ENCODE results near the gene FHOD3.
"Not testable (repeated sequence)": the region's sequence is repeated elsewhere in the genome, so short reads cannot be mapped to it uniquely, and the experiment has no call there.

FHOD3 gene

GRCh38 chr18:36527740-36528455 lies 230.4 kb downstream of the FHOD3 start:
- no peak for DNase-seq

GRCh38 chr18:36529747-36530146 lies 232.2 kb downstream of the FHOD3 start:
- DNase-seq, result no peak

DNA sequence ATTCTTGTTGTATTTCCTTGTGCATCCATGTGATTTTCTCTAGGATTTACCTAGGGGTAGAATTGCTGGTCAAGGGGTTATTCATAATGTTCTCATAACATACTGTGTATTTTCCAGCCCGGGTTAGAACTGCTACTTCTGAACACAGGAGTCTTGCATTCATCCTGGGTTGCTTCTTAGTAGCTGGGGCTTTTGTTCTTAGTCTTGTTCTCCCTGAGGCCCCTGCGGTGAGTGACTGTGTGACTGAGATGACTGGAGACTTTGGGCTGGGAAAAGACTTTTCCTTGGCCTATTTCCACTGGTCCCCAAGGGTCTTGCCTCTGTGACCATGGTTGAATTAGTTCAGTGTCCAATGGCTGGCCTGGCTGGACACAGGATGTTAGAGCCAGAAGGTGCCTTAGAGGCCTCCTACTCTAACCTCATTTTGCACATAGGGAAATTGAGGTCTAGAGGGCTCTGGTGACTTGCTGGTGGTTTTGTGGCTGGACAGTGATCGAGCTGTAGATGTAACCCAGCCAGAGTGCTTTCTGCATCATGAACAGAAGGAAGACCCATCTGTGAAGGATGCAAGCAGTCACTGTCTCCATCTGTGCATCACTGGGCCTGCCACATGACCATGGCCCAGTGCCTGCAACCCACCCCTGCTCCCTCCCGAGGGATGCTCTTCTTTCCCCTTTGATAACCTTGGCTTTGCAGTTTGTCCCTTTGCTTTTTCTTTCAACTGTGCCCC lies 233.3 kb downstream of the FHOD3 start:
- DNase-seq, result no peak

DNA sequence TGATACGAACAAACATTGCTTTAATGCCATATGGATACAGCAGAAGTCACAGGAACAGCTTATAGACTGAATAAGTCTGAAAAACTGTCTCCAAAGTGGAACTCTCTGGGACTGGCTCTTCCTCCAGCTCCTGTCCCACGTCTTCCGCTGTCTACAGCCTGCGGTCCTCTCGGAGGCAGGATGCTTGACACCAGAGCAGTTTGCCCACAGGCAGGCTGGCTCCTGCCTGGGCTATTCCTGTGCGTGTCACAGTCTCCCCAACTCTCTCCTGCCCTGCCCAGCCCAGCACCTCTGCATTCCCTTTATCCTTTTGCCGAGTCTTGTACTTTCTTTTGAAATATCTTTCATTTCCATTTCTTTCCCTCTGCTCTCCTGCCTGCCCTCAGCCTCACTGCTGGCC lies 234.1 kb downstream of the FHOD3 start:
- no peak for DNase-seq

- no peak for DNase-seq
Measured at GRCh38 chr18:36532394-36532793, 234.9 kb downstream of the FHOD3 start.

DNA sequence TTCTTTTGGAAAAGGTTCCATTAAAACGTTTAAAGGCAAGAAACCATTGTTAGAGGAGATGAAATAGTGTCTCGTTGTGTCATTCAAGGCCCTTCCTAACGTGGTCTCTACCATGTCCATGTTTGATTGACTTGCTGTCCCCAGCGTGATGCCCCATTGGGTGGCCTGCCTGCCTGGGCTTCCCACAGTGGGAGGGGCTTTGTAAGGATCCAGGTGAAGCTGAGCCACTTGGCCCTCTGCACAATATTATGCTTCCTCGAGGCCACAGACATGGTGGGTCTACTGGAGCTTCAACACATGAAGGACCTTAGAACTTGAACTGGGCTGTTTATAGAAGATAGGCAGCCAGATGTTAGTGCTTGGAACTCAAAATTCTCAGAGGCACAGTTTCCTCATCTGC lies 235.3 kb downstream of the FHOD3 start:
- no peak for DNase-seq

DNA sequence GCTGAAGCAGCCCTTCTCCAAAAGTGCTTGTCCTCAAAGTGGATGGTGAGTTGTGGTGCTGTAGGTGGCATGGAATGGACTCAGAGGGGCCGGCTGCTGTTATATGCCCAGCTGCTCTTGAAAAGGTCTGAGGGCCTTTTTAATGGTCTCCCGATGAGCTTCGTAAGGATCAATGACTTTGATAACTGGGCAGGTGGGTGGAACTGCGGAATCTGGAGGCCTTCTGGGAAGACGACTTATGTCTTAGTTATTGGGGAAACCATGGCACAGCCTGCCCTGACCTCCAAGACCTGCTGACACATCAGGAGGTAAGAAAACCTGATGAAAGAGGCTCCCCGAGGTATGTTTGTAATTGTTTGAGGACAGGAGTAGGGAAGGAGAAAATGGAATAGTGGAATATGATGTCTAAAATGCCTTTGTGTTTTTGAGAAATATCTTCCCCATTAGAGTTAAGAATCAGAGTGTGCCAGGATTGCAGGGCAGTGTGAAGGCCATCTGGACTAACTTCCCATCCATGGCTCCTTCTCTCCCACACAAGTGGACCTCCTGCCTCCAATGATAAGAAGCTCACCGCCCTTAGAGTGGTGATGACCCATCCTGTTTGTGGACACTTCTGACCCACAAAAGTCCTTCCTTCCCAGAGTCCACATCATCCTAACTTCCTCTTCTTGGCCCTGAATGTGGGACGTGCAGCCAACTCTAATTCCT lies 236.1 kb downstream of the FHOD3 start:
- DNase-seq, result no peak

DNA sequence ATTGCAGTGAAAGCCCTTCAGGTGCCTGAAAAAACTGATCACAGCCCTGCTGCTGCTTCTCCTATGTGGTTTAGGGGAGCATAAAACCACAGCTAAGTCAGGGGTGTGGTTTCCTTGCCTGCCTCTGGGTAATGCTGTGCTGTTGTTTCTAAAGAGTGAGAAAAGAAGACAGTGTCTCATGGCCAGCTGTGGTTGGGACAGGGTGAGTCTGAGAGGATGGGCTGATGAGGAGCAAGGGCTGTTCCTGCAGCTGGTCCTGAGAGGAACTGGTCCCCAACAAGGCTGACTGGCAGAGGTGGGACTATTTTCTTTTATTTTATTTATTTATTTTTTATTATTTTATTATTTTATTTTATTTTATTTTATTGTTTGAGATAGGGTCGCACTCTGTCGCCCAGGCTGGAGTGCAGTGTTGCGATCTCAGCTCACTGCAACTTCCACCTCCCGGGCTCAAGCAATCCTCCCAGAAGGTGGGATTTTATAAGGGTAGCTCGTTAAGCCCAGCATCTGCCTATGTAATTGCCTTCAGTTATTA lies 236.7 kb downstream of the FHOD3 start:
- no peak for DNase-seq

DNA sequence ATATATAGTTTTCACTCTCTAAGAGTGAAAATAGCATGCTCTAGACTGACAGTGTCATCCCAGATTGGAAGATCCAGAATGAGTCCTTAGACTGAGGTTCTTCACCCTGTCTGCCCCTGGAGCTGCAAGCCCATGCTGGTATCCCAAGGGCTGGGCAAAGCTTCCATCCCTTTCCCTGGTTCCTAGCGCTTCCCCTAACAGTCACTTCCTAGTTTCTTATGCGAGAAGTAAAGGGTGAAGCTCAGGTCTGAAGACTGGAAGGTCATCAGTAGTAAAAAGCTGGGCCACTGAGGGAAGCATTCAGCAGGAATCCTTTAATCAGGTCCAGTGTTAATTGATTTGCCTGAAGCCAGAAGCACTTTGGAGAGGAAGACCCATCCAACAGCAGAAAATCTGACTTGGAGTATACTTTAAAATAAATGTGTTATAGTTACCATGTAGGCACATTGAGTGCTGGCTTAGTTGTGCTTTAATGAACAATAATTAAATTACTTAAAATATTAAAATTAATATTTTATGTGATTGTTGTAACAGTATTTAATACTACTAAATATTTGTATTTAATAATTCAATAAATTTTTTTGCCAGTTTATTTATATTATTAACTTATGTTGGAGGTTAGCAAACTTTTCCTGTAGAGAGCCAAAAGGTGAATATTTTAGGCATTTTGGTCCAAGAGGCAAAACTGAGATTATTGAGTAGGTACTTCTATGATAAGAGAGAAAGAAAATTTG lies 237.9 kb downstream of the FHOD3 start:
- DNase-seq, result no peak

GRCh38 chr18:36536426-36536825 lies 238.9 kb downstream of the FHOD3 start:
- no peak for DNase-seq

DNA sequence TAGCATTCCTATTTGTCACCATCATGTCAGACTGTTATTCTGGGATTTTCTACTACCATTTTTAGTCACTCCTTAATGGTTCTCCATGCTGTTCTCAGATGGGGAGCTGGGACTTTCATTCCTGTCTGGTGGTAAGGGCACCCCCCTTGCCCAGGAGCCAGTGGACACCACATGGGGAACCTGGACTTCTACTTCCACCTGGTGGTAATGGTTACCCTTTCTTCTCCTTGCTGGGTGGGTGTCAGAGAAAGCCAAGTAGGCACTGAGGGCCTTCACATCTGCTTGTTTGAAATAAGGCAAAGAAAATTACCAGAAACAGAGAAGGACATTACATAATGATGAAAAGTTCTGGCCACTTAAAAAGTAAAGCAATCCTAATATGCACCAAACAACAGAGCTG lies 239.8 kb downstream of the FHOD3 start:
- DNase-seq, result no peak

GRCh38 chr18:36539674-36540231 lies 242.2 kb downstream of the FHOD3 start:
- no peak for DNase-seq

- DNase-seq, result no peak
Measured at GRCh38 chr18:36543030-36543429, 245.5 kb downstream of the FHOD3 start.

GRCh38 chr18:36543991-36544725 lies 246.6 kb downstream of the FHOD3 start:
- no peak for DNase-seq

GRCh38 chr18:36545821-36546427 lies 248.4 kb downstream of the FHOD3 start:
- no peak for DNase-seq

- no peak for DNase-seq
Measured at GRCh38 chr18:36546876-36547275, 249.4 kb downstream of the FHOD3 start.

GRCh38 chr18:36547544-36547943 lies 250.0 kb downstream of the FHOD3 start:
- no peak for DNase-seq

DNA sequence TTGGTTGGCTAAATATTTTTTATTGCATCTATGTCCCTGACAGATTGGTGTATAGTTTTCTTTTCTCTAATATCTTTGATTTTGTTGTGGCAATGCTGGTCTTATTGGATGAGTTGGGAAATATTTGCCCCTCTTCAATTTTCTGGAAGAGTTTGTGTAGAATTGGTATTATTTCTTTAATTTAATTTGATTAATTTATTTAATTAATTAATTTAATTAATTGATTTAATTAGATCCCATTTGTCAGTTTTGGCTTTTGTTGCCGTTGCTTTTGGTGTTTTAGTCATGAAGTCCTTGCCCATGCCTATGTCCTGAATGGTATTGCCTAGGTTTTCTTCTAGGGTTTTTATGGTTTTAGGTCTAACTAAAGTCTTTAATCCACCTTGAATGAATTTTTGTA lies 253.8 kb downstream of the FHOD3 start:
- not testable (repeated sequence) for DNase-seq

- no peak for DNase-seq
Measured at GRCh38 chr18:36558234-36558633, 260.7 kb downstream of the FHOD3 start.

GRCh38 chr18:36559149-36559857 lies 261.8 kb downstream of the FHOD3 start:
- DNase-seq, result no peak

- no peak for DNase-seq
Measured at GRCh38 chr18:36560187-36560586, 262.7 kb downstream of the FHOD3 start.

Data from left hindlimb (tissue), 1 donor.